Urinary bladder (tissue), 4 donors: ENCODE results near the gene ANAPC1. TPM values are rescaled to one million over a fixed set of nuclear protein-coding genes. Genes with fewer than 3 reads are reported as not detected.
"Not testable (repeated sequence)": the region's sequence is repeated elsewhere in the genome, so short reads cannot be mapped to it uniquely, and the experiment has no call there.

ENCODE experiments used
- DNase-seq: peaks from one replicate; pipeline ENCODE4 v3.0.0-alpha.2; 2015; ENCODE audit errors: extremely low spot score
- H3K27ac ChIP-seq: one replicate; pipeline ENCODE4 v1.5.1; 2013; ENCODE audit warnings: low read depth, mild to moderate bottlenecking, moderate library complexity
- H3K36me3 ChIP-seq: one replicate; pipeline ENCODE4 v1.6.1; 2013; ENCODE audit warnings: mild to moderate bottlenecking, moderate library complexity; ENCODE audit not compliant: insufficient read depth
- H3K4me1 ChIP-seq: one replicate; pipeline ENCODE4 v1.6.1; 2013; ENCODE audit warnings: mild to moderate bottlenecking, moderate library complexity; ENCODE audit not compliant: insufficient read depth
- H3K4me3 ChIP-seq: one replicate; pipeline ENCODE4 v1.5.1; 2013; ENCODE audit warnings: low read depth, low read length
- WGBS: extraction: QIAGEN DNeasy Blood & Tissue Kit; methylation state at CpG from one replicate; pipeline ENCODE4 v1.1.7; 2013; 5-methylcytosine and 5-hydroxymethylcytosine counted together
- polyA plus RNA-seq: library from polyadenylated mRNA; stranded (reverse); fragments of 200-250 nt; gene quantifications from one replicate; pipeline ENCODE4 v1.2.3, GENCODE V29; 2013
- total RNA-seq: library from RNA; depleted of rRNA; stranded (reverse); fragments of >200 nt; gene quantifications from one replicate; pipeline ENCODE4 v1.2.3, GENCODE V29; 2014
- donor health status: healthy with polysubstance abuse.
- donor health status: healthy.

ANAPC1 gene
- total and polyA plus RNA-seq, 2 donors: 12.4 to 71.1 TPM

GRCh38 chr2:111911295-111911977, 27.4 kb upstream of the ANAPC1 start:
- H3K36me3 ChIP-seq, H3K4me1 ChIP-seq, DNase-seq, H3K27ac ChIP-seq, H3K4me3 ChIP-seq: not testable (repeated sequence)
- 94% methylated on average over 7 of the region's 7 CpGs for WGBS

DNA sequence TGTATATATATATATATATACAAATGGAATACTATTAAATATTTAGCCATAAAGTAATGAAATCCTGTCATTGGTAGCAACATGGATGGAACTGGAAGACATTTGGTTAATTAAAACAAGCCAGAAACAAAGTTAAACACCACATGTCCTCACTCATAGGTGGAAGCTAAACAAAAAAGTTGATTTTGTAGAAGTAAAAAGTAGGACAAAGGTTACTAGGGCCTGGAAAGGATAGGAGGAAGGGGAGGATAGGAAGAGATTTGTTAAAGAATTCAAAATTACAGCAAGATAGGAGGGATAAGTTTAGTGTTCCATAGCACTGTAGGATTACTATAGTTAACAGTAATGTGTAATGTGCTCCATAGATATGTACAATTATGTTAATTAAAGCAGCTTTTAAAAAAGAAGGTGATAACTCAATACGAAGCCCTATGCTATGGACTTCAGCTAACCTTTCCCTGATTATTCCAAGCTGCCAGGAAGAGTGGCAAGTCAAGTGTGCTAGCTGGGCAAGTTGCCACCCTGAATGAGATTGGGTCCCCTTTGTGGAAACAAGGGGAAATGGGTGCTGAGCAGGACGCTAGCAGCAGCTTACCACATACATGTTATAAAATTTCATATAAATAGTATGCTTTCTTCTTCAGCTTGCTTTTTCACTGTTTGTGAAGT, 26.8 kb upstream of the ANAPC1 start:
- Histone ChIP-seq H3K27ac (no peak overlapping the region), H3K4me1 (no peaks in the 10 kb centered on the region), H3K36me3 (no peaks in the 10 kb centered on the region), H3K4me3 (no peak overlapping the region)
- no peak for DNase-seq
- WGBS: 82% methylated on average over 2 of the region's 2 CpGs

GRCh38 chr2:111909997-111910396, 26.0 kb upstream of the ANAPC1 start:
- DNase-seq, H3K27ac ChIP-seq, H3K4me1 ChIP-seq, H3K4me3 ChIP-seq, H3K36me3 ChIP-seq: not testable (repeated sequence)
- WGBS: 91% methylated on average over 4 of the region's 4 CpGs

DNA sequence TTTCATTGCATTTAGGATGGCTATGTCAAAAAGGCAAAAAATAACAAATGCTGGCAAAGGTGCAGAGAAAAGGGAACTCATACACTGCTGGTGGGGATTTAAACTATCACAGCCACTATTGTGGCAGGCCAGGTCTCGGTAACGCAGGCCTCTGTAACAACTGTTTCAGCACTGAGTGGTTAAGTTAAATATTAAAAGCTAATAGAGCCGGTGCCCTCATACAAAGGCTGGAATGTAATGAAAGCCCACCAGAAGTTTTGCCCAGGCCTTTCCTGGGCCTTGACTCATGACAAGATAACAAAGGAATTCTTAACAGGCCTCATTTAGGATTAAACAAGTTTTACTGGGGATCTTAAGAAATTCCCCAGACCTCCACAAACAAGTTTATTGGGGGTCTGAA, 25.1 kb upstream of the ANAPC1 start:
- DNase-seq: no peak
- Histone ChIP-seq H3K4me1 (no peaks in the 10 kb centered on the region), H3K36me3 (no peaks in the 10 kb centered on the region), H3K4me3 (no peak overlapping the region), H3K27ac (no peak overlapping the region)
- WGBS: 74% methylated on average over 3 of the region's 3 CpGs

DNA sequence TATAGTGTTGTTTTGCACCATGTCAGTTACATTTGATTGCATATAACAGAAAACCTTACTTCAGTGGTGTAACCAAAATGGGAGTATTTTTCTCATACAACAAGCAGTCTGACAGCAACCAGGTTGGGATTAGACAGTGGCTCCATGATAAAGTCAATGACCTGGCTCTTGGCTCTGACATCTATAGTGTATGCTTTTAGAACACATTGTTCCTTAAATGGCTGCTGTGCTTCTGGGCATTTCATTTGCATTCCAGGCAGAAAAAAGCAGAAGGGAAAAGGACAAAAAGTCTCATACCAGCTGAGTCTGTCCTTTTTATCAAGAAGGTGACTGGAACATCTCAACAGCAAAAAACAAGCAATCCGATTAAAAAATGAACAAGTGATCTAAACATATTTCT, 24.6 kb upstream of the ANAPC1 start:
- DNase-seq: no peak
- H3K4me1 ChIP-seq: no peaks in the 10 kb centered on the region
- H3K27ac ChIP-seq: no peak overlapping the region
- H3K4me3 ChIP-seq: no peak overlapping the region
- H3K36me3 ChIP-seq: no peaks in the 10 kb centered on the region
- WGBS: 49% methylated on average over 1 of the region's 1 CpG

GRCh38 chr2:111905990-111906735, 22.2 kb upstream of the ANAPC1 start:
- no peak overlapping the region for H3K4me3 ChIP-seq
- WGBS: 33% methylated on average over 4 of the region's 4 CpGs
- H3K27ac ChIP-seq: peak overlapping the region; percentile 32
- H3K4me1 ChIP-seq: no peaks in the 10 kb centered on the region
- no peaks in the 10 kb centered on the region for H3K36me3 ChIP-seq
- DNase-seq: no peak

GRCh38 chr2:111905475-111905869, 21.5 kb upstream of the ANAPC1 start:
- H3K4me1 ChIP-seq, H3K36me3 ChIP-seq, H3K4me3 ChIP-seq, DNase-seq, H3K27ac ChIP-seq: not testable (repeated sequence)
- WGBS: 95% methylated on average over 9 of the region's 9 CpGs

GRCh38 chr2:111904726-111905474, 20.9 kb upstream of the ANAPC1 start:
- no peak for DNase-seq
- no peaks in the 10 kb centered on the region for H3K36me3 ChIP-seq
- H3K4me1 ChIP-seq: no peaks in the 10 kb centered on the region
- no peak overlapping the region for H3K4me3 ChIP-seq
- no peak overlapping the region for H3K27ac ChIP-seq
- 85% methylated on average over 10 of the region's 10 CpGs for whole genome bisulfite sequencing

GRCh38 chr2:111903930-111904439, 20.0 kb upstream of the ANAPC1 start:
- WGBS: 88% methylated on average over 5 of the region's 5 CpGs
- Histone ChIP-seq H3K27ac (no peak overlapping the region), H3K4me1 (no peaks in the 10 kb centered on the region), H3K36me3 (no peaks in the 10 kb centered on the region), H3K4me3 (no peak overlapping the region)
- no peak for DNase-seq

GRCh38 chr2:111903516-111903915, 19.5 kb upstream of the ANAPC1 start:
- H3K27ac ChIP-seq: no peak overlapping the region

GRCh38 chr2:111900859-111901258, 16.9 kb upstream of the ANAPC1 start:
- H3K36me3 ChIP-seq: no peaks in the 10 kb centered on the region
- H3K27ac ChIP-seq: no peak overlapping the region
- WGBS: 32% methylated on average over 3 of the region's 3 CpGs
- no peaks in the 10 kb centered on the region for H3K4me1 ChIP-seq
- no peak overlapping the region for H3K4me3 ChIP-seq
- DNase-seq: no peak

More at GRCh38 chr2:111903516-111903915, 19.5 kb upstream of the ANAPC1 start:
- 70% methylated on average over 3 of the region's 3 CpGs for WGBS
- Histone ChIP-seq H3K4me3 (no peak overlapping the region), H3K36me3 (no peaks in the 10 kb centered on the region), H3K4me1 (no peaks in the 10 kb centered on the region)
- no peak for DNase-seq

DNA sequence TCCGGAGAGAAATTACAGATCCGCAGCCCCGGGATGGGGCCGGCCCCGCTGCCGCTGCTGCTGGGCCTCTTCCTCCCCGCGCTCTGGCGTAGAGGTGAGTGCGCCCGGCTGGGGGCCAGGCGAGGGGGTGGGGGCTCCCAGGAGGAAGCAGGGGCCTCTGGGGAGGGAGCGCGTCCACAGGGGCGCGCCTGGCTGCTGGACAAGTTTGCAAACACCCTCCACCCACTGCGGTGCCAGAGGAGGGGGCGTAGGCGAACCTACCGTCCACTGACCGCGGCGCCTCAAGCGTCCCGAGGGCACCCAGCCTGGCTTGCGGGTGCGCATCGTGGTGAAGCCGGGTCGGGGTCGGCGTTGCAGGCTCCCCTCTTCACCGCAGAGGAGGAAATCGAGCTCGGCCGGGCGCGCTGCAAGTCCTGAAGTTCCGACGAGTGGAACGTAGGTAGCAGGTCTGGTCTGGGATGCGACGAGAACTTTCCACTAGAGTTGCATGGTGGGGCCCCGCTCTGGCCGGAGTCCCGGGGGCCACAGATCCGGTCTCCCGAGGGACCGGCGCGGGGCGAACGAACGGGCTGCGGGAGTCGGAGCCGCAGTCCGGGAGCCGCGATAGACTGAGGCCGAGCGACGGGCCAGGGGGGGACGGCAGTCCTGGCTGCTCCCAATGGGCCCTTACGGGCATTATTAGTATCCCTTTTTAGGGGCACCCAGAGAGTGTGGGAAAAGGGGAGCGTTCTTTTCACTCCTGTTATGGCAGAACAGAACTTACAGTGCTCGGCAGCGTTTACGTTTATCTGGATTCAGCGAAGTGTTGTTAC, 14.9 kb upstream of the ANAPC1 start:
- WGBS: under 1% methylated on average over 70 of the region's 70 CpGs
- H3K27ac ChIP-seq: peak overlapping the region; percentile 28
- no peaks in the 10 kb centered on the region for H3K4me1 ChIP-seq
- H3K4me3 ChIP-seq: peak overlapping the region; percentile 83
- H3K36me3 ChIP-seq: no peaks in the 10 kb centered on the region
- DNase-seq: no peak
